ENCODE data around the gene MTFR1L. TPM values are rescaled to one million over a fixed set of nuclear protein-coding genes. Genes with fewer than 3 reads are reported as not detected.
A peak's percentile ranks its signal among the peaks of the same experiment; 100 is the strongest.

The MTFR1L gene
- total and polyA plus RNA-seq, 9 of the 15 experiments (the other 6 are each of a cell fraction or from before 2014, with no cell fraction given): 41.4 to 98.5 (median 53.7) TPM

DNA sequence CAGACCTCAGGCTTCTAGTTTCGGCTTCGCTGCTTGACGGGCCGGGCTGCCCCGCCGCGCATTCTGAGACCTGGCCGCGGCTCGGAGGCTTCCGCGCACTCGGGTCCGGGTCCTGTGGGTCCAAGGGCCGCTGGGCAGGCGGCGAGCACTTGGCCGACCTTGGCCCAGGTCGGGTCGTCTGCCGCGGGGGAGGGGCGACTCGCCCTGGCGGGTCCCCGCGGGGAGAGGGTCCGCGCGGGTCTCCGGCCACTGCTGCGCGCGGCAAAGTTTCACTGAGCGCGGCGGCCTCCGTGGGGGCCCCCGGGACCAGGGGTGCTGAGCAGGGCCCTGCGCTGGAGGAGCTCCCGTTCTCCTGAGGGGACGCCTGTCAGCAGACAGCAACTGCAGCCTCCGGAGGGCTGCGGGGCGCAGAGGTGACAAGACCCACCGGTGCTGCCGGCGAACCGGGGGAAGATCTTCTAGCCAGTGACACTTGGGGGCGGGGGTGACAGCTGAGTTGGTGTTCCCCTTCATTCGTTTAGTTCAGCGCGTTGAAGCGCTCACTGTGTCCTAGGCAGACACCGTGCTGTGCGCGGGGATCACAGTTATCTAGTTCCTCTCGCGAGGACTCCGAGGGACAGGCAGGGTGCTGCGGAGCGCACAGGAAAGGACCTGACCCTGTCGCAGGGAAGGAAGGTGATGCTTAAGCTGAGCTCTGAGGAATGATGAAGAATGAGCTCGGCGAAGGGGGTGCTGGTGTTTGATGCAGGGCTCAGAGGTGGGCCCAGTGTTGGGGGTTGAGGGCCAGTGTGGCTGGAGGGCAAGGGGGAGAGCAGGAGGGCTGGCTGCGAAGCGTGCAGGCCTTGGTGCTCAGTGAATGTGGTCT lies 725 bp downstream of the MTFR1L start (continued):
- TF ChIP-seq, protein P1, sequence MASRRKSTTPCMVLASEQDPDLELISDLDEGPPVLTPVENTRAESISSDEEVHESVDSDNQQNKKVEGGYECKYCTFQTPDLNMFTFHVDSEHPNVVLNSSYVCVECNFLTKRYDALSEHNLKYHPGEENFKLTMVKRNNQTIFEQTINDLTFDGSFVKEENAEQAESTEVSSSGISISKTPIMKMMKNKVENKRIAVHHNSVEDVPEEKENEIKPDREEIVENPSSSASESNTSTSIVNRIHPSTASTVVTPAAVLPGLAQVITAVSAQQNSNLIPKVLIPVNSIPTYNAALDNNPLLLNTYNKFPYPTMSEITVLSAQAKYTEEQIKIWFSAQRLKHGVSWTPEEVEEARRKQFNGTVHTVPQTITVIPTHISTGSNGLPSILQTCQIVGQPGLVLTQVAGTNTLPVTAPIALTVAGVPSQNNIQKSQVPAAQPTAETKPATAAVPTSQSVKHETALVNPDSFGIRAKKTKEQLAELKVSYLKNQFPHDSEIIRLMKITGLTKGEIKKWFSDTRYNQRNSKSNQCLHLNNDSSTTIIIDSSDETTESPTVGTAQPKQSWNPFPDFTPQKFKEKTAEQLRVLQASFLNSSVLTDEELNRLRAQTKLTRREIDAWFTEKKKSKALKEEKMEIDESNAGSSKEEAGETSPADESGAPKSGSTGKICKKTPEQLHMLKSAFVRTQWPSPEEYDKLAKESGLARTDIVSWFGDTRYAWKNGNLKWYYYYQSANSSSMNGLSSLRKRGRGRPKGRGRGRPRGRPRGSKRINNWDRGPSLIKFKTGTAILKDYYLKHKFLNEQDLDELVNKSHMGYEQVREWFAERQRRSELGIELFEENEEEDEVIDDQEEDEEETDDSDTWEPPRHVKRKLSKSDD (conservative IDR thresholded peaks at IDR 0.05; ENCODE audit: low read length): no peak
- no peak for TF ChIP-seq ZNF696 (CRISPR knock-in tag; conservative IDR thresholded peaks at IDR 0.05)
- TF ChIP-seq, protein P2, sequence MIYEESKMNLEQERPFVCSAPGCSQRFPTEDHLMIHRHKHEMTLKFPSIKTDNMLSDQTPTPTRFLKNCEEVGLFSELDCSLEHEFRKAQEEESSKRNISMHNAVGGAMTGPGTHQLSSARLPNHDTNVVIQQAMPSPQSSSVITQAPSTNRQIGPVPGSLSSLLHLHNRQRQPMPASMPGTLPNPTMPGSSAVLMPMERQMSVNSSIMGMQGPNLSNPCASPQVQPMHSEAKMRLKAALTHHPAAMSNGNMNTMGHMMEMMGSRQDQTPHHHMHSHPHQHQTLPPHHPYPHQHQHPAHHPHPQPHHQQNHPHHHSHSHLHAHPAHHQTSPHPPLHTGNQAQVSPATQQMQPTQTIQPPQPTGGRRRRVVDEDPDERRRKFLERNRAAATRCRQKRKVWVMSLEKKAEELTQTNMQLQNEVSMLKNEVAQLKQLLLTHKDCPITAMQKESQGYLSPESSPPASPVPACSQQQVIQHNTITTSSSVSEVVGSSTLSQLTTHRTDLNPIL (CRISPR knock-in tag; IDR thresholded peaks at IDR 0.05): no peak
- TF ChIP-seq ZNF282 (CRISPR knock-in tag; IDR thresholded peaks at IDR 0.05): 0 out of 2 replicates have a peak, but pooled peaks have one; percentile 49
- TF ChIP-seq, protein P3, sequence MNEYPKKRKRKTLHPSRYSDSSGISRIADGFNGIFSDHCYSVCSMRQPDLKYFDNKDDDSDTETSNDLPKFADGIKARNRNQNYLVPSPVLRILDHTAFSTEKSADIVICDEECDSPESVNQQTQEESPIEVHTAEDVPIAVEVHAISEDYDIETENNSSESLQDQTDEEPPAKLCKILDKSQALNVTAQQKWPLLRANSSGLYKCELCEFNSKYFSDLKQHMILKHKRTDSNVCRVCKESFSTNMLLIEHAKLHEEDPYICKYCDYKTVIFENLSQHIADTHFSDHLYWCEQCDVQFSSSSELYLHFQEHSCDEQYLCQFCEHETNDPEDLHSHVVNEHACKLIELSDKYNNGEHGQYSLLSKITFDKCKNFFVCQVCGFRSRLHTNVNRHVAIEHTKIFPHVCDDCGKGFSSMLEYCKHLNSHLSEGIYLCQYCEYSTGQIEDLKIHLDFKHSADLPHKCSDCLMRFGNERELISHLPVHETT (CRISPR knock-in tag; conservative IDR thresholded peaks at IDR 0.05 in 1 of 2, IDR thresholded peaks at IDR 0.05 in 1 of 2): no peak; a peak in 1 of 4 replicates
- no peak for TF ChIP-seq ZNF778 (CRISPR knock-in tag; IDR thresholded peaks at IDR 0.05)
- TF ChIP-seq E2F5 (CRISPR knock-in tag; IDR thresholded peaks at IDR 0.05): no peak
- no peak; a peak in 1 of 4 replicates for TF ChIP-seq SRF (CRISPR knock-in tag; IDR thresholded peaks at IDR 0.05)
- TF ChIP-seq NCOA4 (IDR thresholded peaks at IDR 0.05; ENCODE audit: partially characterized antibody): no peak
- TF ChIP-seq SMAD1 (IDR thresholded peaks at IDR 0.05; ENCODE audit: low read depth, low read length, partially characterized antibody): no peak
- no peak for TF ChIP-seq SREBF1 (IDR thresholded peaks at IDR 0.05; ENCODE audit: borderline replicate concordance, low read depth, low read length)
- TF ChIP-seq POLR3G (IDR thresholded peaks at IDR 0.05; ENCODE audit: extremely low read depth, insufficient read length, insufficient replicate concordance): no peak
- peak; percentile 74; the same call in 1 of the 2 replicates for TF ChIP-seq OTX1 (CRISPR knock-in tag; IDR thresholded peaks at IDR 0.05)
- no peak for TF ChIP-seq IFI16 (CRISPR knock-in tag; IDR thresholded peaks at IDR 0.05)
- TF ChIP-seq RFX5 (IDR thresholded peaks at IDR 0.05; ENCODE audit: low read depth, low read length): no peak
- TF ChIP-seq SIX5 (IDR thresholded peaks at IDR 0.05; ENCODE audit: borderline replicate concordance in 1 of 2, insufficient read depth in 1 of 2, low read depth in 1 of 2, low read length in 2 of 2): no peak
